Measurements from ENCODE around the gene GDNF. TPM values are rescaled to one million over a fixed set of nuclear protein-coding genes. Genes with fewer than 3 reads are reported as not detected.

The GDNF gene
- total and polyA plus RNA-seq, 2 donors (not counting 1 experiment from before 2014, with no cell fraction given): 0.32 to 0.83 TPM

DNA sequence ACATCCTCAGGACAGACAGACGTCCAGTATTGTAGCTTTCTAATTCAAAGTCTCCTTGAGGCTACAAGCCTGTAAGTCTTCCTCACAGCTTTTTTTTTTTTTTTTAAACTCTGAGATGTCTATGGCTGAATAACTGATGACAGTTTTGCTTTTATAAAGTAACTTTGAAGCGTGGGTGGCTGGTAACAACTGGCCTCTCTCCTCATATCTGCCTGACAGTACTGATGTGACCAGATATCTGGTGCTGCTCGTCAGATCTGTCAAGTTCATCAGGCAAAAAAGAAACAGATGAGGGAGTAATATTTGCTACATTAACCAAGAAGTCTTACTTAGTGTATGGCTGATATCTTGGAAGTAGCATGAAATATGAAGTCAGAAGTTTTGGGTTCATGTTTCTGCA, 72.6 kb downstream of the GDNF start:
- no peak overlapping the region for H3K4me3 ChIP-seq (replicated peaks in 1 of 4; ENCODE audit: control extremely low read depth in 1 of 4, insufficient read depth in 1 of 4, low read depth in 3 of 4, low read length in 4 of 4)
- no peak overlapping the region for H2AFZ ChIP-seq (ENCODE audit: low read length)
- no peak for DNase-seq (ENCODE audit: low read depth in 2 of 2)
- TF ChIP-seq, protein P1, sequence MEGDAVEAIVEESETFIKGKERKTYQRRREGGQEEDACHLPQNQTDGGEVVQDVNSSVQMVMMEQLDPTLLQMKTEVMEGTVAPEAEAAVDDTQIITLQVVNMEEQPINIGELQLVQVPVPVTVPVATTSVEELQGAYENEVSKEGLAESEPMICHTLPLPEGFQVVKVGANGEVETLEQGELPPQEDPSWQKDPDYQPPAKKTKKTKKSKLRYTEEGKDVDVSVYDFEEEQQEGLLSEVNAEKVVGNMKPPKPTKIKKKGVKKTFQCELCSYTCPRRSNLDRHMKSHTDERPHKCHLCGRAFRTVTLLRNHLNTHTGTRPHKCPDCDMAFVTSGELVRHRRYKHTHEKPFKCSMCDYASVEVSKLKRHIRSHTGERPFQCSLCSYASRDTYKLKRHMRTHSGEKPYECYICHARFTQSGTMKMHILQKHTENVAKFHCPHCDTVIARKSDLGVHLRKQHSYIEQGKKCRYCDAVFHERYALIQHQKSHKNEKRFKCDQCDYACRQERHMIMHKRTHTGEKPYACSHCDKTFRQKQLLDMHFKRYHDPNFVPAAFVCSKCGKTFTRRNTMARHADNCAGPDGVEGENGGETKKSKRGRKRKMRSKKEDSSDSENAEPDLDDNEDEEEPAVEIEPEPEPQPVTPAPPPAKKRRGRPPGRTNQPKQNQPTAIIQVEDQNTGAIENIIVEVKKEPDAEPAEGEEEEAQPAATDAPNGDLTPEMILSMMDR (conservative IDR thresholded peaks at IDR 0.05 in 1 of 2, IDR thresholded peaks at IDR 0.05 in 1 of 2; ENCODE audit: low read depth in 1 of 2, low read length in 2 of 2): no peak
- no peak for TF ChIP-seq EZH2 (IDR thresholded peaks at IDR 0.05; ENCODE audit: low read length, missing control alignments)
- H3K27ac ChIP-seq (ENCODE audit: insufficient read depth, low read length): no peak overlapping the region
- no peaks in the 10 kb centered on the region for H4K20me1 ChIP-seq (ENCODE audit: control insufficient read depth, extremely low read depth, insufficient read depth, low read length)
- H3K9me3 ChIP-seq (ENCODE audit: control insufficient read depth, insufficient read depth, low read depth, low read length): no peaks in the 10 kb centered on the region
- no peaks in the 10 kb centered on the region for H3K36me3 ChIP-seq (ENCODE audit: control insufficient read depth, insufficient read depth, low read length)
- no peaks in the 10 kb centered on the region for H3K79me2 ChIP-seq (ENCODE audit: control insufficient read depth, insufficient read depth, low read length)
- H3K4me2 ChIP-seq (ENCODE audit: extremely low read depth, insufficient read depth, low read length): no peak overlapping the region
- no peaks in the 10 kb centered on the region for H3K27me3 ChIP-seq (ENCODE audit: control insufficient read depth, insufficient read depth, low read length)
- no peak overlapping the region for H3K9ac ChIP-seq (ENCODE audit: insufficient read depth, low read length)
- H3K4me1 ChIP-seq (ENCODE audit: control insufficient read depth, extremely low read depth, insufficient read depth, low read length): peaks cover 18% of the 10 kb centered on the region

All from fibroblast of lung (primary cell).